Measurements from ENCODE around the gene CAMK2G. TPM values are rescaled to one million over a fixed set of nuclear protein-coding genes. Genes with fewer than 3 reads are reported as not detected.

The CAMK2G gene
- total RNA-seq, 2 donors from 2014 or later, result 78.8 to 149 TPM

DNA sequence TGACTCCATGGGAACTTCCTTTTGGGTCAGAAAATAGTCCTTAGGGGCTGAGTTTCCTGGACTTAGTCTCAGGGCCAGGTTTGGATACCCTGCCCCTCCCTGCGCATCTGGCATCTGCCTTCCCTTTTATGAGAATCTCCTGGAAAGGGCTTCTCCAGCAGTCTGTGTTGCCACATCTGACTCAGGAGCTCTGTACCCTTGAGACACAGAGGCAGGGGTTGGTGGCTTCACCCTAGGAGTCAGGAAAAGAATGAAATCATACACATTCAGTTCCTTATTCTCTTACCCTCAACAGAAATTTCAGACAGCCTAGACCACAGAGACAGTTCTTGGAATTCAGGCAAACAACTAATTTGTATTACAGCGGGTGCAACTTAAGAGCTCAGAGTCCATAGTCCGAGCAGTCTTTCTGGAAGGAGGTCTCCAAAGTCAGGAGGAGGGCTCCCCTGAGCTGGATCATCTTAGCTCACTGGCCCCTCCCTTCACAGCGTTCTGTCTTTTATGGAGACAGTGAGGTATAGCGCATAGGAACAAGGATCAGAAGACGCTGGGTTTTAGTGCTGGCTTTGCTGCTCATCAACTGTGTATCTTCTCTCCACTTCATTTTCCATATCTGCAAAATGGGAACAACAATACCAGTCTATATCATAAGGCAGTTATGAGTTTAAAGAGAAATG, 33.6 kb upstream of the CAMK2G start:
- no peak for TF ChIP-seq CTCF (IDR thresholded peaks at IDR 0.05)
- no peaks in the 10 kb centered on the region for H3K36me3 ChIP-seq
- H3K27me3 ChIP-seq (replicated peaks; ENCODE audit: insufficient read depth), result no peaks in the 10 kb centered on the region
- H3K27ac ChIP-seq, result peak overlapping the region; percentile 87 to 88
- H3K9me3 ChIP-seq, result no peaks in the 10 kb centered on the region
- peaks cover 10 to 63% of the 10 kb centered on the region in 2 donors for H3K4me1 ChIP-seq (ENCODE audit: control insufficient read depth in 1 of 2, low read depth in 2 of 2)
- H3K4me3 ChIP-seq, result no peak overlapping the region
- DNase-seq (ENCODE audit: low spot score), result no peak
- ATAC-seq (ENCODE audit: insufficient number of reproducible peaks, low FRiP score, low read depth), result no peak

DNA sequence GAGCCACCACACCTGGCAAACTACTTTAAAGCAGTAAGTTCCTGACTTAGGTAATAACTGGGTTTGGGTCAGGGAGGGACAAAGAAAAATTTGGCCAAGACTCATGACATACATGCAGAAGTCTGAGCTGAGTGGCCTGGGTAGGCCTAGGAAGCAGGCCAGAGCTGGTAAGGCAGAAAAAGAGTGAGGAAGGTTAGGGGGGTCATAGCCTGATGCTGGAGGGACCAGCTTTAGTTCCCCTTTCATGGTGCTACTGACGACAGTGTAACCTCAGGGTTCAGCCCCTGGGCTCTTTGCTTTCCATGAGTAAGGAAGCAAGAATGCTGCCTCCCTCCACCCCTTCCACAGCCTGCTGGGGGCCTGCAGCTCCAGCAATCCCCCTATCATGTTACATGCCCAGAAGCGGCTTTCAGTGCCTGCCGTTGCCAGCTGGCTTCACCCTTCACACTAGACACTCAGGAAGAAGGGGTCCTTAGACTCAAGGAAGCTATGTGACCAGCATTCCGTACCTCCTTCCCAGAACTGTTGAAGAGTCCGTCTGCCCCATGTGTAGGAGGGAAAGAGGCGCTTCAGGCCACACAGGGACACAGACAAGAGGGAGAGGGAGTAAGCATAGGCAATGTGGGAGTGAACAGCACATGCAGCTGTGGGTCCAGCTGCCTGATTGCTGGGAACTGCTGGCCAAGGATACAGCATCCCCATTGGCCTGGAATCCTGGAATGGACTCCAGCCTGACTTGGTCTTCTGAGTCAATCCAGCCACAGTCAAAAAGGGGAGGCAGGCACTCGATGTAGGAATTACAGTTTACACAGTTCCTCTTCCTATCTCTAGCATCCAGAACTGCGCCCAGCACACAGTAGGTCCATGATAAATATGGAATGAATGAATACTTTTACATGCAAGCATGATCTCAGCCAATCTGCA, 32.4 kb upstream of the CAMK2G start:
- Histone ChIP-seq H3K9me3 (no peaks in the 10 kb centered on the region), H3K27ac (peak overlapping the region; percentile 87 to 88), H3K4me3 (peak overlapping the region; percentile 20), H3K27me3 (replicated peaks; ENCODE audit: insufficient read depth) (no peaks in the 10 kb centered on the region), H3K36me3 (no peaks in the 10 kb centered on the region), H3K4me1 (ENCODE audit: control insufficient read depth in 1 of 2, low read depth in 2 of 2) (peaks cover 10 to 51% of the 10 kb centered on the region in 2 donors)
- DNase-seq (ENCODE audit: low spot score) (peak; percentile 43), ATAC-seq (ENCODE audit: insufficient number of reproducible peaks, low FRiP score, low read depth) (peak; percentile 49)
- TF ChIP-seq CTCF (IDR thresholded peaks at IDR 0.05), result no peak

GRCh38 chr10:73905256-73906020, 31.1 kb upstream of the CAMK2G start:
- no peak for ATAC-seq (ENCODE audit: insufficient number of reproducible peaks, low FRiP score, low read depth)
- Histone ChIP-seq H3K27ac (peak overlapping the region in 1 of 2 donors; percentile 87), H3K9me3 (no peaks in the 10 kb centered on the region), H3K4me3 (no peak overlapping the region), H3K27me3 (replicated peaks; ENCODE audit: insufficient read depth) (no peaks in the 10 kb centered on the region), H3K4me1 (ENCODE audit: control insufficient read depth in 1 of 2, low read depth in 2 of 2) (peaks cover 10 to 43% of the 10 kb centered on the region in 2 donors), H3K36me3 (no peaks in the 10 kb centered on the region)
- no peak for TF ChIP-seq CTCF (IDR thresholded peaks at IDR 0.05)
- no peak for DNase-seq (ENCODE audit: low spot score)

DNA sequence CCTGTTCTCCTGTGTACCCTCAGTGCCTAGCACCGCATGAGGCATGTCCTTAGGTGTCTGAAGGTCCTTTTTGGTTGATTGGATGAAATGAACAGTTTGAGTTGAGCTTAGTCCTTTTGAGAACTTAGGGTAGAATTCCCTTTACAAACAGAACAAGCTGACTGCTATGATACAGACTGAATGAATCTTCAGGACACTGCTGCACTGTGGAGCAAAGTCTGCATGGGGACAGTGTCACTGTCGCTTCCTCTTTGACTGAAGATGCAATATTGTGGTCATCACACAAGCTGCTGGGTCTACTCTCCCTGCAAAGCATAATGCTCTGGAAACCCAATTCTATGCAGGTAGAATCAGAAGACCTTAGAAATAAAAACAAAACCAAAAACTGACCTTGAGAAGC, 28.0 kb upstream of the CAMK2G start:
- Histone ChIP-seq H3K4me3 (no peak overlapping the region), H3K36me3 (no peaks in the 10 kb centered on the region), H3K27ac (no peak overlapping the region), H3K9me3 (no peaks in the 10 kb centered on the region), H3K27me3 (replicated peaks; ENCODE audit: insufficient read depth) (no peaks in the 10 kb centered on the region), H3K4me1 (ENCODE audit: control insufficient read depth in 1 of 2, low read depth in 2 of 2) (peaks cover 4 to 27% of the 10 kb centered on the region in 2 donors)
- no peak for DNase-seq (ENCODE audit: low spot score)
- no peak for TF ChIP-seq CTCF (IDR thresholded peaks at IDR 0.05)
- ATAC-seq (ENCODE audit: insufficient number of reproducible peaks, low FRiP score, low read depth), result no peak
